ENCODE results near the gene SLC36A1.

- TF ChIP-seq CTCF (IDR thresholded peaks at IDR 0.05 in 2 of 3, conservative IDR thresholded peaks at IDR 0.05 in 1 of 3; ENCODE audit: borderline replicate concordance in 1 of 3, insufficient read depth in 1 of 3, low read depth in 2 of 3, low read length in 2 of 3) = no peak
- TF ChIP-seq POLR2A (IDR thresholded peaks at IDR 0.05; ENCODE audit: borderline replicate concordance, extremely low read depth, insufficient read depth, insufficient read length) = no peak
- no peak for TF ChIP-seq REST (IDR thresholded peaks at IDR 0.05; ENCODE audit: low read depth)
- no peak for TF ChIP-seq JUND (IDR thresholded peaks at IDR 0.05)
- no peak for TF ChIP-seq SIN3A (IDR thresholded peaks at IDR 0.05; ENCODE audit: low read depth)
- TF ChIP-seq EZH2phosphoT487 (IDR thresholded peaks at IDR 0.05; ENCODE audit: borderline replicate concordance) = no peak
- TF ChIP-seq ZNF274 (IDR thresholded peaks at IDR 0.05; ENCODE audit: low read depth, low read length) = no peak
- no peak for TF ChIP-seq POLR2AphosphoS5 (IDR thresholded peaks at IDR 0.05; ENCODE audit: low read depth, low read length)
- TF ChIP-seq ZFX (IDR thresholded peaks at IDR 0.05) = no peak
- TF ChIP-seq CEBPB (IDR thresholded peaks at IDR 0.05; ENCODE audit: low read depth) = no peak
These were observed 35.8 kb downstream of the SLC36A1 start for GRCh38 chr5:151483176-151483575.

Measured in HCT116 (cell line).